MM.1S (cell line): ENCODE results near the gene SLIT1.

Experiments used
- DNase-seq: peaks from one replicate; pipeline ENCODE4 v3.0.0-alpha.2; 2015
- H2AFZ ChIP-seq: fragments of 300-600 bp; sonication (generic); 2 replicates; pipeline ENCODE4 v1.6.0; 2016; ENCODE audit warnings: antibody characterized with exemption, low read length
- H3F3A ChIP-seq: fragments of 300-600 bp; sonication (generic); 2 replicates; pipeline ENCODE4 v1.6.1; 2016; ENCODE audit warnings: mild to moderate bottlenecking, antibody characterized with exemption, low read length, moderate library complexity, mixed read lengths; ENCODE audit not compliant: insufficient read depth
- H3K27ac ChIP-seq: fragments of 300-600 bp; sonication (generic); 2 replicates; pipeline ENCODE4 v1.5.1; 2016; ENCODE audit warnings: mild to moderate bottlenecking, low read length
- H3K27me3 ChIP-seq: fragments of 300-600 bp; sonication (generic); replicated peaks from 2 replicates; pipeline ENCODE4 v1.6.0; 2016; ENCODE audit warnings: low read length; ENCODE audit not compliant: insufficient read depth
- H3K36me3 ChIP-seq: fragments of 300-600 bp; sonication (generic); replicated peaks from 2 replicates; pipeline ENCODE4 v1.6.1; 2016; ENCODE audit warnings: mild to moderate bottlenecking, low read length, mixed read lengths; ENCODE audit not compliant: insufficient read depth
- H3K4me1 ChIP-seq: fragments of 300-600 bp; sonication (generic); 2 replicates; pipeline ENCODE4 v1.6.1; 2016; ENCODE audit warnings: low read length, mixed read lengths
- H3K4me2 ChIP-seq: fragments of 300-600 bp; sonication (generic); 2 replicates; pipeline ENCODE4 v1.6.0; 2016; ENCODE audit warnings: low read depth, low read length
- H3K4me3 ChIP-seq: fragments of 300-600 bp; sonication (generic); 2 replicates; pipeline ENCODE4 v1.5.1; 2016; ENCODE audit warnings: low read length, mixed read lengths
- H3K79me2 ChIP-seq: fragments of 300-600 bp; sonication (generic); 2 replicates; pipeline ENCODE4 v1.6.1; 2016; ENCODE audit warnings: mixed run types, low read length, mixed read lengths
- H3K9ac ChIP-seq: fragments of 300-600 bp; sonication (generic); 2 replicates; pipeline ENCODE4 v1.6.1; 2016; ENCODE audit warnings: low read length, mixed read lengths
- H3K9me2 ChIP-seq: fragments of 300-600 bp; sonication (generic); replicated peaks from 2 replicates; pipeline ENCODE4 v1.6.1; 2016; ENCODE audit warnings: mild to moderate bottlenecking, low read length, mixed read lengths; ENCODE audit not compliant: insufficient read depth
- H3K9me3 ChIP-seq: fragments of 300-600 bp; sonication (generic); replicated peaks from 2 replicates; pipeline ENCODE4 v1.6.1; 2016; ENCODE audit warnings: mild to moderate bottlenecking, low read length, mixed read lengths; ENCODE audit not compliant: insufficient read depth
- H4K20me1 ChIP-seq: fragments of 300-600 bp; sonication (generic); 2 replicates; pipeline ENCODE4 v1.6.1; 2016; ENCODE audit warnings: mild to moderate bottlenecking, low read length, moderate library complexity, mixed read lengths; ENCODE audit not compliant: insufficient read depth
- CTCF ChIP-seq: fragments of 300-600 bp; sonication (generic); IDR thresholded peaks from 2 replicates; pipeline ENCODE4 v1.5.1; 2016; ENCODE audit warnings: antibody characterized with exemption, low read length, mixed read lengths
- EZH2 ChIP-seq: fragments of 300-600 bp; sonication (generic); optimal IDR thresholded peaks from 2 replicates; pipeline ENCODE3; 2017; ENCODE audit warnings: low read depth, mild to moderate bottlenecking, antibody characterized with exemption, low read length, mixed read lengths
- EZH2phosphoT487 ChIP-seq: fragments of 300-600 bp; sonication (generic); IDR thresholded peaks from 2 replicates; pipeline ENCODE4 v1.6.1; 2018; ENCODE audit warnings: antibody characterized with exemption, low read length

SLIT1 gene

GRCh38 chr10:97049670-97050069, 136.1 kb downstream of the SLIT1 start:
- H3K27me3 ChIP-seq = no peaks in the 10 kb centered on the region

GRCh38 chr10:97048649-97049427, 136.9 kb downstream of the SLIT1 start:
- Histone ChIP-seq H3K27ac (no peak overlapping the region), H3K9me3 (no peaks in the 10 kb centered on the region), H3K9me2 (no peaks in the 10 kb centered on the region), H3K9ac (no peak overlapping the region), H3F3A (0 out of 2 replicates have a peak, but pooled peaks cover 4% of the 10 kb centered on the region), H3K4me1 (0 out of 2 replicates have a peak, but pooled peaks cover 3% of the 10 kb centered on the region), H2AFZ (no peak overlapping the region), H3K79me2 (no peaks in the 10 kb centered on the region), H3K4me3 (no peak overlapping the region), H4K20me1 (no peaks in the 10 kb centered on the region), H3K36me3 (no peaks in the 10 kb centered on the region), H3K27me3 (no peaks in the 10 kb centered on the region), H3K4me2 (no peak overlapping the region)
- TF ChIP-seq EZH2phosphoT487 (no peak), CTCF (no peak), EZH2 (no peak)
- no peak for DNase-seq

More at GRCh38 chr10:97049670-97050069, 136.1 kb downstream of the SLIT1 start:
- no peaks in the 10 kb centered on the region for H3K9me2 ChIP-seq
- TF ChIP-seq EZH2 = no peak
- TF ChIP-seq EZH2phosphoT487 = no peak
- TF ChIP-seq CTCF = no peak
- no peak overlapping the region for H2AFZ ChIP-seq
- 0 out of 2 replicates have a peak, but pooled peaks cover 4% of the 10 kb centered on the region for H3F3A ChIP-seq
- no peaks in the 10 kb centered on the region for H3K9me3 ChIP-seq
- no peak overlapping the region for H3K4me3 ChIP-seq
- H3K79me2 ChIP-seq = no peaks in the 10 kb centered on the region
- H3K27ac ChIP-seq = no peak overlapping the region
- H3K9ac ChIP-seq = no peak overlapping the region
- no peaks in the 10 kb centered on the region for H4K20me1 ChIP-seq
- no peaks in the 10 kb centered on the region for H3K36me3 ChIP-seq
- no peak overlapping the region for H3K4me2 ChIP-seq
- no peak for DNase-seq
- H3K4me1 ChIP-seq = 0 out of 2 replicates have a peak, but pooled peaks cover 3% of the 10 kb centered on the region

GRCh38 chr10:97047788-97048187, 138.0 kb downstream of the SLIT1 start:
- no peak overlapping the region for H3K4me3 ChIP-seq
- no peaks in the 10 kb centered on the region for H3K79me2 ChIP-seq
- DNase-seq = no peak
- no peak overlapping the region for H3K4me2 ChIP-seq
- TF ChIP-seq EZH2 (no peak), EZH2phosphoT487 (no peak), CTCF (no peak)
- H3K4me1 ChIP-seq = 0 out of 2 replicates have a peak, but pooled peaks cover 3% of the 10 kb centered on the region
- H3K9me2 ChIP-seq = no peaks in the 10 kb centered on the region
- H3K9me3 ChIP-seq = no peaks in the 10 kb centered on the region
- H3F3A ChIP-seq = 0 out of 2 replicates have a peak, but pooled peaks cover 4% of the 10 kb centered on the region
- H3K36me3 ChIP-seq = no peaks in the 10 kb centered on the region
- H2AFZ ChIP-seq = no peak overlapping the region
- H4K20me1 ChIP-seq = no peaks in the 10 kb centered on the region
- H3K9ac ChIP-seq = no peak overlapping the region
- no peaks in the 10 kb centered on the region for H3K27me3 ChIP-seq
- no peak overlapping the region for H3K27ac ChIP-seq
